ENCODE measurements around the gene PEG3.

Gene PEG3

GRCh38 chr19:56838909-56839651 lies 1.4 kb downstream of the PEG3 start:
- peak; percentile 29 for DNase-seq

- DNase-seq, result no peak
These were observed 2.3 kb downstream of the PEG3 start for GRCh38 chr19:56838024-56838908.

- no peak for DNase-seq
These were observed 3.0 kb downstream of the PEG3 start for GRCh38 chr19:56837492-56838023.

GRCh38 chr19:56837004-56837403 lies 3.5 kb downstream of the PEG3 start:
- no peak for DNase-seq

GRCh38 chr19:56836059-56836458 lies 4.5 kb downstream of the PEG3 start:
- no peak for DNase-seq

GRCh38 chr19:56835401-56835800 lies 5.1 kb downstream of the PEG3 start:
- DNase-seq, result no peak

- no peak for DNase-seq
These were observed 5.8 kb downstream of the PEG3 start for GRCh38 chr19:56834564-56835375.

- DNase-seq, result no peak
These were observed 8.1 kb downstream of the PEG3 start for GRCh38 chr19:56832352-56832928.

- DNase-seq, result no peak
These were observed 9.3 kb downstream of the PEG3 start for GRCh38 chr19:56831255-56831654.

- DNase-seq, result no peak
These were observed 10.9 kb downstream of the PEG3 start for GRCh38 chr19:56829596-56829995.

GRCh38 chr19:56827708-56828107 lies 12.8 kb downstream of the PEG3 start:
- no peak for DNase-seq

GRCh38 chr19:56823956-56824355 lies 16.6 kb downstream of the PEG3 start:
- DNase-seq, result no peak

GRCh38 chr19:56823417-56823816 lies 17.1 kb downstream of the PEG3 start:
- DNase-seq, result no peak

GRCh38 chr19:56822755-56823154 lies 17.8 kb downstream of the PEG3 start:
- DNase-seq, result no peak

GRCh38 chr19:56821675-56822074 lies 18.9 kb downstream of the PEG3 start:
- DNase-seq, result no peak

- DNase-seq, result no peak
These were observed 19.3 kb downstream of the PEG3 start for GRCh38 chr19:56821209-56821608.

- no peak for DNase-seq
These were observed 21.4 kb downstream of the PEG3 start for GRCh38 chr19:56819166-56819565.

- DNase-seq, result no peak
These were observed 25.9 kb downstream of the PEG3 start for GRCh38 chr19:56814656-56815055.

- DNase-seq, result no peak
These were observed 27.0 kb downstream of the PEG3 start for GRCh38 chr19:56813531-56813930.

GRCh38 chr19:56811480-56811879 lies 29.0 kb downstream of the PEG3 start:
- DNase-seq, result no peak

GRCh38 chr19:56810260-56810659 lies 30.3 kb downstream of the PEG3 start:
- no peak for DNase-seq

- no peak for DNase-seq
These were observed 31.7 kb downstream of the PEG3 start for GRCh38 chr19:56808717-56809392.
